HCT116 (cell line): ENCODE data around the gene FBXL16. TPM values are rescaled to one million over a fixed set of nuclear protein-coding genes. Genes with fewer than 3 reads are reported as not detected.

Experiments used
- ATAC-seq: fragments of 200-7000 bp; cut with Tn5 transposase; 2 replicates; pipeline ENCODE4 v1.9.1; 2020; ENCODE audit warnings: mild to moderate bottlenecking, moderate library complexity
- BruUV-seq: library from RNA; stranded (reverse); fragments of 400-500 nt; replicated peaks from 2 replicates; lab custom pipeline; 2021; lab: Mats Ljungman, UMichigan
- CTCF ChIA-PET: fragments of 300-600 bp; sonication (Branson Sonifier 250); formaldehyde crosslinking; loops from one replicate; lab custom pipeline; 2021; ENCODE audit warnings: antibody characterized with exemption; lab: Charles Lee
- POLR2A ChIA-PET: fragments of 300-600, 350-600 bp; sonication (Branson Sonifier 250); formaldehyde crosslinking; loops from one replicate; lab custom pipeline; 2021; ENCODE audit warnings: antibody characterized with exemption; lab: Charles Lee
- RAD21 ChIA-PET, 2 experiments: fragments of 300-600 bp; sonication (Branson Sonifier 250); formaldehyde crosslinking; loops; one replicate each; lab custom pipeline; 2023; ENCODE audit warnings: low total read pairs in 2 of 2; ENCODE audit not compliant: uncharacterized antibody in 2 of 2, unreplicated experiment in 2 of 2, low non-redundant PET in 1 of 2; lab: Charles Lee
- DNase-seq: peaks from one replicate; pipeline ENCODE4 v3.0.0-alpha.2; 2010; ENCODE audit warnings: low read depth, low spot score
- H2AFZ ChIP-seq: fragments of 200-600 bp; shearing (Covaris generic), sonication (generic); 2 replicates; pipeline ENCODE4 v1.6.1; 2017; ENCODE audit warnings: low read depth, mixed run types, mixed read lengths, antibody characterized with exemption, low read length; ENCODE audit not compliant: poor library complexity, severe bottlenecking
- H3K27ac ChIP-seq: 2 replicates; pipeline ENCODE4 v1.5.1; 2012; ENCODE audit warnings: low read depth, low read length
- H3K27me3 ChIP-seq: fragments of 200-600 bp; sonication (generic); 2 replicates; pipeline ENCODE4 v1.6.1; 2016; ENCODE audit warnings: mixed run types, low read length, mixed read lengths; ENCODE audit not compliant: insufficient read depth
- H3K36me3 ChIP-seq, 2 experiments: fragments of 200-500 bp in 1 of 2; fragments of 200-600 bp in 1 of 2; sonication (Bioruptor generic) in 1 of 2; sonication (generic) in 1 of 2; 2 replicates each; pipeline versions ENCODE4 v1.5.1 to v1.6.1; 2014 to 2016; ENCODE audit warnings: low read length in 2 of 2, inconsistent platforms in 1 of 2, mixed read lengths in 1 of 2, mixed run types in 1 of 2; ENCODE audit not compliant: insufficient read depth in 2 of 2, control insufficient read depth in 1 of 2
- H3K4me1 ChIP-seq, 2 experiments: fragments of 200-600 bp in 1 of 2; sonication (generic) in 1 of 2; 2 replicates each; pipeline versions ENCODE4 v1.5.1 to v1.6.1; 2012 to 2017; ENCODE audit warnings: low read length in 2 of 2, inconsistent platforms in 1 of 2, mild to moderate bottlenecking in 1 of 2, mixed read lengths in 1 of 2, mixed run types in 1 of 2, moderate library complexity in 1 of 2; ENCODE audit not compliant: insufficient read depth in 2 of 2, control insufficient read depth in 1 of 2
- H3K4me2 ChIP-seq: fragments of 200-600 bp; sonication (generic); 2 replicates; pipeline ENCODE4 v1.6.1; 2017; ENCODE audit warnings: mixed run types, low read length, mixed read lengths
- H3K4me3 ChIP-seq, 2 experiments: fragments of 200-600 bp in 1 of 2; sonication (generic) in 1 of 2; replicated peaks in 1 of 2; 2 replicates each; pipeline ENCODE4 v1.5.1; 2011 to 2016; ENCODE audit warnings: low read length in 2 of 2, control low read depth in 1 of 2, low read depth in 1 of 2, mild to moderate bottlenecking in 1 of 2, mixed read lengths in 1 of 2, mixed run types in 1 of 2
- H3K79me2 ChIP-seq: fragments of 200-600 bp; sonication (generic); 2 replicates; pipeline ENCODE4 v1.6.1; 2017; ENCODE audit warnings: mild to moderate bottlenecking, mixed run types, low read length, moderate library complexity, mixed read lengths; ENCODE audit not compliant: insufficient read depth
- H3K9ac ChIP-seq: fragments of 200-600 bp; sonication (generic); 2 replicates; pipeline ENCODE4 v1.6.1; 2016; ENCODE audit warnings: low read length, mixed read lengths
- H3K9me2 ChIP-seq: fragments of 200-600 bp; sonication (generic), shearing (Covaris generic); 2 replicates; pipeline ENCODE4 v1.6.1; 2017; ENCODE audit warnings: mixed run types, mild to moderate bottlenecking, moderate library complexity; ENCODE audit not compliant: insufficient read depth
- H3K9me3 ChIP-seq, 2 experiments: fragments of 200-500 bp in 1 of 2; fragments of 200-600 bp in 1 of 2; sonication (Bioruptor generic) in 1 of 2; sonication (generic) in 1 of 2; 2 replicates each; pipeline ENCODE4 v1.6.1; 2014 to 2017; ENCODE audit warnings: low read length in 2 of 2, mixed read lengths in 2 of 2, inconsistent platforms in 1 of 2, low read depth in 1 of 2, mild to moderate bottlenecking in 1 of 2, mixed run types in 1 of 2, moderate library complexity in 1 of 2; ENCODE audit not compliant: control insufficient read depth in 1 of 2, insufficient read depth in 1 of 2
- H4K20me1 ChIP-seq: fragments of 200-600 bp; sonication (generic), shearing (Covaris generic); 2 replicates; pipeline ENCODE4 v1.6.1; 2017; ENCODE audit warnings: mixed run types, mild to moderate bottlenecking, moderate library complexity; ENCODE audit not compliant: insufficient read depth
- EGR1 ChIP-seq: IDR thresholded peaks from 2 replicates; pipeline ENCODE4 v1.6.1; 2012; ENCODE audit warnings: low read depth
- POLR2A ChIP-seq: IDR thresholded peaks from 2 replicates; pipeline ENCODE4 v1.7.0; 2011; ENCODE audit warnings: borderline replicate concordance; ENCODE audit not compliant: insufficient read depth, insufficient read length; ENCODE audit errors: extremely low read depth
- POLR2AphosphoS5 ChIP-seq: IDR thresholded peaks from 2 replicates; pipeline ENCODE4 v1.6.1; 2011; ENCODE audit warnings: mild to moderate bottlenecking, low read depth, low read length, moderate library complexity
- TCF7L2 ChIP-seq: IDR thresholded peaks from 2 replicates; pipeline ENCODE4 v1.7.0; 2011; ENCODE audit warnings: borderline replicate concordance, inconsistent platforms; ENCODE audit not compliant: insufficient read depth, insufficient read length; ENCODE audit errors: extremely low read depth
- YY1 ChIP-seq: IDR thresholded peaks from 2 replicates; pipeline ENCODE4 v1.6.1; 2011; ENCODE audit warnings: low read length, low read depth, moderate library complexity, mild to moderate bottlenecking; ENCODE audit not compliant: insufficient replicate concordance; ENCODE audit errors: extremely low read depth
- ZFX ChIP-seq: fragments of 450-650 bp; IDR thresholded peaks from 2 replicates; pipeline ENCODE4 v1.6.1; 2017
- ZNF274 ChIP-seq: fragments of 200-500 bp; sonication (Bioruptor generic); IDR thresholded peaks from 2 replicates; pipeline ENCODE4 v1.6.1; 2014; ENCODE audit warnings: mild to moderate bottlenecking, low read depth, low read length, inconsistent platforms
- intact Hi-C: fragments of 100-400 bp; cut with micrococcal nuclease; formaldehyde crosslinking; loops from 2 replicates; pipeline ENCODE4 v1.10.0; 2022
- total RNA-seq: library from RNA; stranded (reverse); gene quantifications from one replicate; pipeline ENCODE4 v1.2.1, GENCODE V29; 2021; ENCODE audit not compliant: unreplicated experiment

FBXL16 gene
- total RNA-seq, 1 experiment from 2014 or later = 49.7 TPM

DNA sequence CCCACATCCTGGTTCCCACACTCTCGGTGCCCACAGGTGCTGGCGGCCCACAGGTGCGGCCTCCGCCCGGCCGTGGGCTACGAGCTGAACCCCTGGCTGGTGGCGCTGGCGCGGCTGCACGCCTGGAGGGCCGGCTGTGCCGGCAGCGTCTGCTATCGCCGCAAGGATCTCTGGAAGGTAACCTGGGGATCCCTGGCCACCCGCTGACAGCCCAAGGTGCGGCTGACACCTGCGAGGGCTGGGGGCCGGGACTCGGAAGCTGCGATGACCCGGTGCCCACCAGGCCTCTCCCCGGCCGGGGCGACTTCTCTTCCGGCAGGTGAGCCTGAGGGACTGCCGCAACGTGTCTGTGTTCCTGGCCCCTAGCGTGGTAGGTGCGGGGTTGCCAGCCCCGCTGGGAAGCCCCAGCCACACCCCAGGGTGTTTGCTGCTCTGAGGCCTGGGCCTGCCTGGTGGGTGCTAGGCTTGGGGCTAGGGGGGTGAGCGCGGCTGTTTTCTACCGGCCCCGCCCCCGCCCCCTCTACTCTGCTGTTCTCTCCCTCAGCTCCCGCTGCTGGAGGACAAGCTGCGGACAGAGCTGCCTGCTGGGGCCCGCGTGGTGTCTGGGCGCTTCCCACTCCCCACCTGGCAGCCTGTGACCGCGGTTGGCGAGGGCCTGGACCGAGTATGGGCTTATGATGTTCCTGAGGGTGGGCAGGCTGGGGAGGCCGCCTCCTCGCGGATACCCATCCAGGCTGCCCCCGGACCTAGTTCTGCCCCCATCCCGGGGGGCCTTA lies 16.4 kb upstream of the FBXL16 start:
- Histone ChIP-seq H4K20me1 (no peaks in the 10 kb centered on the region), H3K4me2 (peak overlapping the region; percentile 80), H3K27ac (peak overlapping the region; percentile 100), H3K79me2 (peaks cover 13% of the 10 kb centered on the region; the same call in 1 of the 2 replicates), H3K36me3 (no peaks in the 10 kb centered on the region), H2AFZ (no peak overlapping the region), H3K4me1 (peaks cover 27 to 66% of the 10 kb centered on the region in 2 experiments), H3K4me3 (peak overlapping the region; percentile 36 to 87), H3K9ac (peak overlapping the region; percentile 98), H3K9me3 (no peaks in the 10 kb centered on the region), H3K27me3 (no peaks in the 10 kb centered on the region), H3K9me2 (no peaks in the 10 kb centered on the region)
- ATAC-seq (no peak), DNase-seq (no peak)
- ChIA-PET RAD21 (no interaction called here), POLR2A (interaction anchor here (0.6 to 1.4 kb wide), 5 partner anchors 9 to 367 kb away, joined by 3 to 7 read pairs (median 5); partner anchors contain the start of genes CIAO3 and MSLN), CTCF (interaction anchor here (0.5 to 2.6 kb wide), 5 partner anchors 10 to 340 kb away, joined by 3 to 11 read pairs (median 10); partner anchors contain the start of gene MSLN)
- TSS peak; percentile 30 for BruUV-seq
- intact Hi-C loops = no loop called here
- no peak for TF ChIP-seq ZNF274

DNA sequence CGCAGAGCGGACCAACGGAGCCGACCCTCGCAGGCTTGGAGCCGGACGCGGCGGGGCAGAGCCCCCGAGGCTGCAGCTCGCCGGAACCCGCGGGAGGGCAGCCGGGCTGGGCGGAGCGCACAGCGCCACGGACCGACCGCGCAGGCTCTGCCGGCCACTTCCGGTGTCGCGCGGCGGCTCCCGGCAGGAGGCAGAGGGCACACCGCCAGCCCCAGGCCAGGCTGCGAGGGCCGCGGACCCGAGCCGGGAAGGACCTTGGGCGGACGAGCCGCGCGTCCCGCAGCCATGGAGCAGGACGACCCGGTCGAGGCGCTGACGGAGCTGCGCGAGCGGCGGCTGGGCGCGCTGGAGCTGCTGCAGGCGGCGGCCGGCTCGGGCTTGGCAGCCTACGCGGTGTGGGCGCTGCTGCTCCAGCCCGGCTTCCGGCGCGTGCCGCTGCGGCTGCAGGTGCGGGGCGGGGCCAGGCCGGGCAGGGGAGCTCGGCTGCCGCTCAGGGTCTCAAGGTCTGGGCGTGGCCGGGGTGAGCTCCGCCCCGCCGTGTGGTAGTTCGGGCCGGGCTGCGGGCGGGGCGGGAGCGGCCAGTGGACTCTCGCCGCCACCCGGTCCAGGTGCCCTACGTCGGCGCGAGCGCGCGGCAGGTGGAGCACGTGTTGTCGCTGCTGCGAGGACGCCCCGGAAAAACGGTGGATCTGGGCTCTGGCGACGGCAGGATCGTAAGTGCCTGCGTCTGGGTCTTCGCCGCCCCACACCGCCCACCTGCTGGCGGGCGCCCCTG lies 15.6 kb upstream of the FBXL16 start, which contains the start of gene ANTKMT:
Gene ANTKMT (plus strand): TSS at position 157 of the 775 bp plus-strand sequence. CDS start 129 bp downstream, at position 286.
- RAD21 ChIA-PET = interaction anchor here in 1 of 2 experiments (1.0 kb wide), 1 partner anchor 67 kb away, joined by 3 read pairs; the partner anchor contains the start of genes CHTF18 and RPUSD1
- Histone ChIP-seq H3K4me1 (peaks cover 33 to 68% of the 10 kb centered on the region in 2 experiments), H3K79me2 (peaks cover 21% of the 10 kb centered on the region), H3K9me3 (no peaks in the 10 kb centered on the region), H3K36me3 (no peaks in the 10 kb centered on the region), H3K4me3 (peak within 1 kb of the TSS; percentile 82 to 87), H4K20me1 (peaks cover 3% of the 10 kb centered on the region; the same call in 1 of the 2 replicates), H3K27me3 (no peaks in the 10 kb centered on the region), H3K4me2 (peak within 1 kb of the TSS; percentile 80), H3K9ac (peak within 1 kb of the TSS; percentile 98), H2AFZ (no peak within 1 kb of the TSS), H3K27ac (peak within 1 kb of the TSS; percentile 100), H3K9me2 (no peaks in the 10 kb centered on the region)
- DNase-seq = no peak
- POLR2A ChIA-PET = interaction anchor here (0.6 to 1.4 kb wide), 5 partner anchors 9 to 368 kb away, joined by 3 to 7 read pairs (median 5); partner anchors contain the start of genes CIAO3 and MSLN
- CTCF ChIA-PET = interaction anchor here (0.7 to 2.6 kb wide), 5 partner anchors 9 to 336 kb away, joined by 3 to 11 read pairs (median 6); partner anchors contain the start of gene MSLN
- intact Hi-C loops = no loop called here
- ATAC-seq = peak; percentile 71
- peak; percentile 93 for TF ChIP-seq ZFX
- peak; percentile 30 for TF ChIP-seq YY1
- peak; percentile 81 for TF ChIP-seq POLR2AphosphoS5
- no peak for TF ChIP-seq EGR1
- peak; percentile 32 for TF ChIP-seq TCF7L2
- TF ChIP-seq POLR2A = peak; percentile 90
- BruUV-seq = no TSS peak
